ENCODE measurements around the gene SHISA9. TPM values are rescaled to one million over a fixed set of nuclear protein-coding genes. Genes with fewer than 3 reads are reported as not detected.

Gene SHISA9
- total and polyA plus RNA-seq, 2 of the 4 experiments (the other 2 are of a cell fraction): under 0.01 TPM; not detected in 1

DNA sequence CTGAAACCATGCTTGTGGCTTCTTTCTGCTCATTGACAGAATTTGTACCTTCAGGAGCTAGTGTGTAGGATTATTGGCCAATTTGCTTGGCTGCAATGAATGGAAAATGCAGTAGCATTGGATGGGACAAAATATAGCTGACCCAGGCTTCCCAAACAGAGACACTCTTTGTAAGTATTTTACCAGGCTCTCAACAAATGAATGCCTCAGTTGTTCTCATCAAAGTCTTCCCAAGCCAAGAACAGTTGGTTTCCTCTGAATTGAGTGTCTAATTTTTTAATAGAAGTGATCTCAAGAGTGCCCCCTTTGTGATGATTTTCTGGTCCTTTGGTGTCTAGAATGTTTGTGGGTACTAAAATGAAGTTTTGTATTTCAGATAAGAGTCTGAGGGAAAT lies 140.9 kb downstream of the SHISA9 start:
- H4K91ac ChIP-seq (ENCODE audit: insufficient read depth, low read depth, low read length): no peak overlapping the region
- no peak overlapping the region for H2BK15ac ChIP-seq (ENCODE audit: low read depth, low read length)
- peaks cover 16% of the 10 kb centered on the region for H3K9me3 ChIP-seq (ENCODE audit: control insufficient read depth, insufficient read depth, low read length)
- no TSS peak for BruUV-seq (replicated peaks)
- TF ChIP-seq RFX5 (IDR thresholded peaks at IDR 0.05; ENCODE audit: low read depth, low read length): no peak
- no peak for TF ChIP-seq MXI1 (IDR thresholded peaks at IDR 0.05; ENCODE audit: borderline replicate concordance, low read depth, low read length)
- no peak for TF ChIP-seq RCOR1 (IDR thresholded peaks at IDR 0.05; ENCODE audit: insufficient replicate concordance, low read length)
- TF ChIP-seq, protein P1, sequence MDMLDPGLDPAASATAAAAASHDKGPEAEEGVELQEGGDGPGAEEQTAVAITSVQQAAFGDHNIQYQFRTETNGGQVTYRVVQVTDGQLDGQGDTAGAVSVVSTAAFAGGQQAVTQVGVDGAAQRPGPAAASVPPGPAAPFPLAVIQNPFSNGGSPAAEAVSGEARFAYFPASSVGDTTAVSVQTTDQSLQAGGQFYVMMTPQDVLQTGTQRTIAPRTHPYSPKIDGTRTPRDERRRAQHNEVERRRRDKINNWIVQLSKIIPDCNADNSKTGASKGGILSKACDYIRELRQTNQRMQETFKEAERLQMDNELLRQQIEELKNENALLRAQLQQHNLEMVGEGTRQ (IDR thresholded peaks at IDR 0.05; ENCODE audit: low read depth, low read length): no peak
- no peak for TF ChIP-seq RAD21 (IDR thresholded peaks at IDR 0.05; ENCODE audit: low read length)
- TF ChIP-seq POLR2A (IDR thresholded peaks at IDR 0.05; ENCODE audit: low read depth, low read length): no peak
- TF ChIP-seq FOS (IDR thresholded peaks at IDR 0.05; ENCODE audit: low read depth, low read length): no peak
- no peak for TF ChIP-seq ELK1 (IDR thresholded peaks at IDR 0.05; ENCODE audit: borderline replicate concordance, low read depth, low read length)
- no peak for TF ChIP-seq CEBPB (IDR thresholded peaks at IDR 0.05; ENCODE audit: low read depth, low read length)
- TF ChIP-seq BHLHE40 (IDR thresholded peaks at IDR 0.05; ENCODE audit: low read depth, low read length): no peak
- TF ChIP-seq CTCF (conservative IDR thresholded peaks at IDR 0.05; ENCODE audit: low read depth, low read length): no peak
- TF ChIP-seq MAFK (IDR thresholded peaks at IDR 0.05; ENCODE audit: low read depth, low read length): no peak
- no peak for TF ChIP-seq MAZ (IDR thresholded peaks at IDR 0.05; ENCODE audit: borderline replicate concordance, low read depth, low read length)
- no peak for TF ChIP-seq SMC3 (IDR thresholded peaks at IDR 0.05; ENCODE audit: low read depth, low read length)
- no peak for TF ChIP-seq CHD1 (IDR thresholded peaks at IDR 0.05; ENCODE audit: low read depth, low read length)
- no peak for TF ChIP-seq NFE2L2 (IDR thresholded peaks at IDR 0.05; ENCODE audit: low read depth, low read length)
- no peak overlapping the region for H4K8ac ChIP-seq (ENCODE audit: low read depth in 2 of 2, low read length in 2 of 2)
- H2AK5ac ChIP-seq (ENCODE audit: low read depth, low read length): no peak overlapping the region
- in situ Hi-C loops (cut with MboI; ENCODE audit: low sequenced_read_pairs): no loop called here
- H3K18ac ChIP-seq (ENCODE audit: low read depth, low read length): no peak overlapping the region
- ATAC-seq (ENCODE audit: low read depth): no peak
- H3K14ac ChIP-seq (replicated peaks; ENCODE audit: low read depth, low read length): no peak overlapping the region
- no peak overlapping the region for H3K9ac ChIP-seq (ENCODE audit: low read depth, low read length)
- no peak overlapping the region for H3K23ac ChIP-seq (ENCODE audit: low read depth, low read length)
- no peaks in the 10 kb centered on the region for H3K4me1 ChIP-seq (ENCODE audit: control insufficient read depth, insufficient read depth, low read length)
- CTCF ChIA-PET: no interaction called here
- H3K4me2 ChIP-seq (ENCODE audit: low read depth, low read length): no peak overlapping the region
- H3K36me3 ChIP-seq (ENCODE audit: control insufficient read depth, insufficient read depth, low read length): no peaks in the 10 kb centered on the region
- no peak overlapping the region for H3K4ac ChIP-seq (ENCODE audit: low read depth, low read length)
- H3K56ac ChIP-seq (ENCODE audit: extremely low read depth, insufficient read depth, low read length): no peak overlapping the region
- H3K9me1 ChIP-seq (ENCODE audit: insufficient read depth, low read length): no peaks in the 10 kb centered on the region
- dilution Hi-C loops (cut with HindIII; ENCODE audit: low sequenced_read_pairs, unreplicated experiment): no loop called here
- no peak overlapping the region for H3K27ac ChIP-seq (ENCODE audit: insufficient read depth, low read length)
- no peak overlapping the region for H2AK9ac ChIP-seq (replicated peaks; ENCODE audit: low read depth, low read length, poor library complexity)
- intact Hi-C loops (cut with micrococcal nuclease): no loop called here
- H3K27me3 ChIP-seq (ENCODE audit: control insufficient read depth, insufficient read depth, low read length): no peaks in the 10 kb centered on the region
- no peak overlapping the region for H2BK20ac ChIP-seq (ENCODE audit: low read depth, low read length)
- H4K5ac ChIP-seq (ENCODE audit: low read depth, low read length): no peak overlapping the region
- H4K20me1 ChIP-seq (ENCODE audit: insufficient read depth, low read length): no peaks in the 10 kb centered on the region
- POLR2A ChIA-PET (ENCODE audit: unreplicated experiment): no interaction called here
- H3K4me3 ChIP-seq (ENCODE audit: insufficient read depth, low read depth, low read length): no peak overlapping the region
- DNase-seq: no peak
- H2BK120ac ChIP-seq (ENCODE audit: low read depth, low read length): no peak overlapping the region
- no peaks in the 10 kb centered on the region for H3K79me1 ChIP-seq (ENCODE audit: low read depth in 1 of 2, low read length in 2 of 2)
- no peak overlapping the region for H2AFZ ChIP-seq (replicated peaks; ENCODE audit: low read length, poor library complexity)
- H2BK5ac ChIP-seq (ENCODE audit: low read depth, low read length, poor library complexity, severe bottlenecking): no peak overlapping the region
